UCSD-AML1 (cell line): ENCODE data around the gene GPC6.

Experiments
- DNase-seq: peaks from one replicate; lab custom pipeline; 2025; ENCODE audit not compliant: unreplicated experiment; lab: John Stamatoyannopoulos, UW

GPC6 gene

GRCh38 chr13:93767917-93768409 is 541.4 kb downstream of the GPC6 start:
- no peak for DNase-seq

- DNase-seq, result no peak
Measured at GRCh38 chr13:93769101-93769500, 542.5 kb downstream of the GPC6 start.

GRCh38 chr13:93769607-93770006 is 543.0 kb downstream of the GPC6 start:
- no peak for DNase-seq

- DNase-seq, result no peak
Measured at GRCh38 chr13:93771227-93771626, 544.6 kb downstream of the GPC6 start.

GRCh38 chr13:93771782-93772181 is 545.2 kb downstream of the GPC6 start:
- no peak for DNase-seq

GRCh38 chr13:93774506-93774905 is 547.9 kb downstream of the GPC6 start:
- no peak for DNase-seq

GRCh38 chr13:93775027-93775426 is 548.4 kb downstream of the GPC6 start:
- DNase-seq, result no peak

- no peak for DNase-seq
Measured at GRCh38 chr13:93775507-93776108, 549.0 kb downstream of the GPC6 start.

- DNase-seq, result no peak
Measured at GRCh38 chr13:93776936-93777335, 550.3 kb downstream of the GPC6 start.

GRCh38 chr13:93777504-93777903 is 550.9 kb downstream of the GPC6 start:
- no peak for DNase-seq

GRCh38 chr13:93778548-93778947 is 551.9 kb downstream of the GPC6 start:
- no peak for DNase-seq

GRCh38 chr13:93784191-93784590 is 557.6 kb downstream of the GPC6 start:
- no peak for DNase-seq

- DNase-seq, result no peak
Measured at GRCh38 chr13:93786846-93787489, 560.4 kb downstream of the GPC6 start.

GRCh38 chr13:93788456-93788855 is 561.8 kb downstream of the GPC6 start:
- DNase-seq, result no peak

GRCh38 chr13:93789058-93789457 is 562.5 kb downstream of the GPC6 start:
- no peak for DNase-seq

- no peak for DNase-seq
Measured at GRCh38 chr13:93794197-93794885, 567.7 kb downstream of the GPC6 start.

- DNase-seq, result no peak
Measured at GRCh38 chr13:93797463-93797862, 570.9 kb downstream of the GPC6 start.

- DNase-seq, result no peak
Measured at GRCh38 chr13:93800342-93800741, 573.7 kb downstream of the GPC6 start.

GRCh38 chr13:93805736-93806135 is 579.1 kb downstream of the GPC6 start:
- no peak for DNase-seq

- no peak for DNase-seq
Measured at GRCh38 chr13:93806861-93807260, 580.3 kb downstream of the GPC6 start.

- no peak for DNase-seq
Measured at GRCh38 chr13:93810264-93810663, 583.7 kb downstream of the GPC6 start.

GRCh38 chr13:93811071-93811737 is 584.6 kb downstream of the GPC6 start:
- DNase-seq, result no peak
